WTC11 (cell line): Measurements from ENCODE around the gene GSTM2. TPM values are rescaled to one million over a fixed set of nuclear protein-coding genes. Genes with fewer than 3 reads are reported as not detected.

Experiments used
- ATAC-seq: fragments of 200-7000 bp; cut with Tn5 transposase; 2 replicates; pipeline ENCODE4 v1.10.0; 2021; ENCODE audit warnings: mild to moderate bottlenecking, moderate library complexity
- CTCF ChIA-PET: fragments of 300-600 bp; sonication (Branson Sonifier 250); formaldehyde crosslinking; loops from one replicate; lab custom pipeline; 2021; ENCODE audit warnings: antibody characterized with exemption; lab: Charles Lee
- POLR2A ChIA-PET: fragments of 350-600 bp; sonication (Branson Sonifier 250); formaldehyde crosslinking; loops from one replicate; lab custom pipeline; 2021; ENCODE audit warnings: antibody characterized with exemption; lab: Charles Lee
- DNase-seq: peaks from one replicate; pipeline ENCODE4 v3.0.0; 2021; ENCODE audit warnings: low spot score
- H3K27ac Mint-ChIP-seq: 2 replicates; pipeline ENCODE4 v1.8.0; 2021; ENCODE audit warnings: mixed read lengths
- H3K27me3 Mint-ChIP-seq: 2 replicates; pipeline ENCODE4 v1.8.0; 2021; ENCODE audit warnings: low read depth, mild to moderate bottlenecking, moderate library complexity, mixed read lengths
- H3K36me3 Mint-ChIP-seq: 2 replicates; pipeline ENCODE4 v1.8.0; 2021; ENCODE audit warnings: mixed read lengths
- H3K4me1 Mint-ChIP-seq: 2 replicates; pipeline ENCODE4 v1.8.0; 2022; ENCODE audit warnings: mixed read lengths
- H3K4me3 Mint-ChIP-seq: 2 replicates; pipeline ENCODE4 v1.8.0; 2021; ENCODE audit warnings: mild to moderate bottlenecking, moderate library complexity, mixed read lengths
- H3K9me3 Mint-ChIP-seq: 2 replicates; pipeline ENCODE4 v1.8.0; 2021; ENCODE audit warnings: mixed read lengths
- AFF4 ChIP-seq: sonication (generic); formaldehyde crosslinking; IDR thresholded peaks from 2 replicates; pipeline ENCODE4 v1.8.1; 2023; ENCODE audit warnings: mild to moderate bottlenecking, missing genetic modification reagents, borderline replicate concordance
- CREB1 ChIP-seq: sonication (generic); formaldehyde crosslinking; IDR thresholded peaks from 2 replicates; pipeline ENCODE4 v1.8.0; 2023; ENCODE audit warnings: mild to moderate bottlenecking, missing genetic modification reagents
- CREM ChIP-seq: sonication (generic); formaldehyde crosslinking; IDR thresholded peaks from 2 replicates; pipeline ENCODE4 v1.8.1; 2022; ENCODE audit warnings: mild to moderate bottlenecking, missing genetic modification reagents, moderate library complexity
- E2F1 ChIP-seq: sonication (generic); formaldehyde crosslinking; IDR thresholded peaks from 2 replicates; pipeline ENCODE4 v1.8.0; 2022; ENCODE audit warnings: mild to moderate bottlenecking, missing genetic modification reagents
- E2F5 ChIP-seq: sonication (generic); formaldehyde crosslinking; IDR thresholded peaks from 2 replicates; pipeline ENCODE4 v1.8.1; 2022; ENCODE audit warnings: mild to moderate bottlenecking, moderate library complexity, missing genetic modification reagents
- ESRRA ChIP-seq: sonication (generic); formaldehyde crosslinking; IDR thresholded peaks from 2 replicates; pipeline ENCODE4 v1.8.1; 2022; ENCODE audit warnings: mild to moderate bottlenecking, missing genetic modification reagents, borderline replicate concordance
- FOXK1 ChIP-seq: sonication (generic); formaldehyde crosslinking; IDR thresholded peaks from 2 replicates; pipeline ENCODE4 v1.8.0; 2022; ENCODE audit warnings: mild to moderate bottlenecking, moderate library complexity, missing genetic modification reagents
- MYBL2 ChIP-seq: sonication (generic); formaldehyde crosslinking; IDR thresholded peaks from 2 replicates; pipeline ENCODE4 v1.8.1; 2023; ENCODE audit warnings: mild to moderate bottlenecking, moderate library complexity, missing genetic modification reagents
- NFATC4 ChIP-seq: fragments of 250-450 bp; sonication (Bioruptor Pico); IDR thresholded peaks from 2 replicates; pipeline ENCODE4 v1.9.0; 2021; ENCODE audit warnings: mild to moderate bottlenecking
- SOX15 ChIP-seq: fragments of 250-450 bp; sonication (Bioruptor Pico); IDR thresholded peaks from 2 replicates; pipeline ENCODE4 v1.9.0; 2021; ENCODE audit warnings: mild to moderate bottlenecking
- STAT6 ChIP-seq: sonication (generic); formaldehyde crosslinking; conservative IDR thresholded peaks from 2 replicates; pipeline ENCODE4 v1.8.1; 2023; ENCODE audit warnings: mild to moderate bottlenecking, low read depth, missing genetic modification reagents, moderate library complexity
- USF1 ChIP-seq: sonication (generic); formaldehyde crosslinking; IDR thresholded peaks from 2 replicates; pipeline ENCODE4 v1.8.0; 2022; ENCODE audit warnings: mild to moderate bottlenecking, missing genetic modification reagents
- ZNF232 ChIP-seq: sonication (generic); formaldehyde crosslinking; IDR thresholded peaks from 2 replicates; pipeline ENCODE4 v1.8.0; 2022; ENCODE audit warnings: mild to moderate bottlenecking, missing genetic modification reagents
- ZNF423 ChIP-seq: fragments of 250-450 bp; sonication (Bioruptor Pico); IDR thresholded peaks from 2 replicates; pipeline ENCODE4 v2.1.2; 2022; ENCODE audit warnings: mild to moderate bottlenecking, moderate library complexity
- ZNF512 ChIP-seq: sonication (generic); formaldehyde crosslinking; IDR thresholded peaks from 2 replicates; pipeline ENCODE4 v1.8.1; 2022; ENCODE audit warnings: missing genetic modification reagents, borderline replicate concordance
- ZNF532 ChIP-seq: fragments of 250-450 bp; sonication (Bioruptor Pico); IDR thresholded peaks from 2 replicates; pipeline ENCODE4 v1.9.0; 2021; ENCODE audit warnings: mild to moderate bottlenecking, borderline replicate concordance
- total RNA-seq: library from RNA; stranded (reverse); gene quantifications from 3 replicates; pipeline ENCODE4 v1.2.3, GENCODE V29; 2021

GSTM2 gene
- total RNA-seq, 1 experiment from 2014 or later = 12.9 TPM

- peak; percentile 98 for TF ChIP-seq ESRRA (CRISPR knock-in tag)
Measured at GRCh38 chr1:109655615-109656519, 12.0 kb upstream of the GSTM2 start, which contains the start of gene GSTM4 (continued).

- TF ChIP-seq ZNF423 = no peak
- Mint-ChIP-seq H3K36me3 (no peaks in the 10 kb centered on the region), H3K9me3 (no peaks in the 10 kb centered on the region), H3K4me1 (peaks cover 12% of the 10 kb centered on the region), H3K27ac (no peak overlapping the region), H3K4me3 (peak overlapping the region; percentile 10), H3K27me3 (peaks cover 27% of the 10 kb centered on the region)
- DNase-seq (no peak), ATAC-seq (no peak)
- ChIA-PET POLR2A (no interaction called here), CTCF (interaction anchor here (1.3 to 4.3 kb wide), 3 partner anchors 18 to 327 kb away, joined by 4 to 45 read pairs (median 19); partner anchors contain the start of gene AHCYL1)
Measured at GRCh38 chr1:109657395-109657794, 10.5 kb upstream of the GSTM2 start.

- POLR2A ChIA-PET = no interaction called here
- CTCF ChIA-PET = interaction anchor here (1.0 to 4.3 kb wide), 3 partner anchors 18 to 119 kb away, joined by 3 to 19 read pairs (median 6); no protein-coding TSS in a partner anchor
- Mint-ChIP-seq H3K27ac (no peak overlapping the region), H3K9me3 (no peaks in the 10 kb centered on the region), H3K27me3 (peaks cover 25% of the 10 kb centered on the region), H3K4me1 (peaks cover 12% of the 10 kb centered on the region), H3K4me3 (no peak overlapping the region), H3K36me3 (no peaks in the 10 kb centered on the region)
- DNase-seq = no peak
- no peak for ATAC-seq
- TF ChIP-seq CREM (no peak), ZNF532 (no peak), NFATC4 (CRISPR knock-in tag) (no peak), USF1 (CRISPR knock-in tag) (no peak), AFF4 (CRISPR knock-in tag) (no peak), MYBL2 (CRISPR knock-in tag) (no peak), ZNF232 (CRISPR knock-in tag) (no peak), E2F1 (CRISPR knock-in tag) (no peak), STAT6 (CRISPR knock-in tag) (no peak), SOX15 (CRISPR knock-in tag) (no peak), ZNF512 (CRISPR knock-in tag) (no peak), E2F5 (CRISPR knock-in tag) (no peak), CREB1 (CRISPR knock-in tag) (no peak), FOXK1 (CRISPR knock-in tag) (no peak)
Measured at GRCh38 chr1:109657970-109658369, 9.9 kb upstream of the GSTM2 start.
